SK-N-SH treated with all-trans-retinoic acid at 6 μM for 48 hours (cell line): ENCODE results near the gene MMP14.

ENCODE experiments used
- ARNTL ChIP-seq: fragments of 450-650 bp; formaldehyde crosslinking; IDR thresholded peaks from 2 replicates; pipeline ENCODE4 v1.5.0; 2020; ENCODE audit warnings: low read depth, mild to moderate bottlenecking, moderate library complexity, borderline replicate concordance
- BACH2 ChIP-seq: fragments of 250-450 bp; sonication (Bioruptor Pico); IDR thresholded peaks from 2 replicates; pipeline ENCODE4 v1.9.0; 2021; ENCODE audit warnings: mild to moderate bottlenecking, borderline replicate concordance
- ESRRG ChIP-seq: fragments of 250-450 bp; sonication (Bioruptor Pico); IDR thresholded peaks from 2 replicates; pipeline ENCODE4 v1.6.1; 2021; ENCODE audit warnings: mild to moderate bottlenecking
- ISL1 ChIP-seq: fragments of 250-450 bp; sonication (Bioruptor Pico); IDR thresholded peaks from 2 replicates; pipeline ENCODE4 v2.1.2; 2022; ENCODE audit warnings: mild to moderate bottlenecking, moderate library complexity
- OSR1 ChIP-seq: fragments of 250-450 bp; sonication (Bioruptor Pico); IDR thresholded peaks from 2 replicates; pipeline ENCODE4 v1.8.0; 2022; ENCODE audit warnings: moderate library complexity, mild to moderate bottlenecking, inconsistent platforms
- RARB ChIP-seq: fragments of 250-450 bp; sonication (Bioruptor Pico); IDR thresholded peaks from 2 replicates; pipeline ENCODE4 v1.8.0; 2021; ENCODE audit warnings: mild to moderate bottlenecking, moderate library complexity
- SNAI2 ChIP-seq: fragments of 250-450 bp; sonication (Bioruptor Pico); IDR thresholded peaks from 2 replicates; pipeline ENCODE4 v1.5.0; 2020; ENCODE audit warnings: mild to moderate bottlenecking, moderate library complexity
- ZFP3 ChIP-seq: fragments of 250-450 bp; sonication (Bioruptor Pico); IDR thresholded peaks from 2 replicates; pipeline ENCODE4 v1.5.0; 2020; ENCODE audit warnings: mild to moderate bottlenecking, moderate library complexity
- TF ChIP-seq, protein P1 (sequence below): fragments of 250-450 bp; sonication (Bioruptor Pico); IDR thresholded peaks from 2 replicates; pipeline ENCODE4 v1.5.1; 2021; ENCODE audit warnings: mild to moderate bottlenecking, moderate library complexity
- TF ChIP-seq, protein P2 (sequence below): fragments of 250-450 bp; sonication (Bioruptor Pico); IDR thresholded peaks from 2 replicates; pipeline ENCODE4 v1.8.0; 2020; ENCODE audit warnings: mild to moderate bottlenecking, moderate library complexity, borderline replicate concordance
- TF ChIP-seq, protein P3 (sequence below): fragments of 250-450 bp; sonication (Bioruptor Pico); IDR thresholded peaks from 2 replicates; pipeline ENCODE4 v1.8.0; 2021; ENCODE audit warnings: low read depth, mild to moderate bottlenecking, moderate library complexity, borderline replicate concordance

DNA sequence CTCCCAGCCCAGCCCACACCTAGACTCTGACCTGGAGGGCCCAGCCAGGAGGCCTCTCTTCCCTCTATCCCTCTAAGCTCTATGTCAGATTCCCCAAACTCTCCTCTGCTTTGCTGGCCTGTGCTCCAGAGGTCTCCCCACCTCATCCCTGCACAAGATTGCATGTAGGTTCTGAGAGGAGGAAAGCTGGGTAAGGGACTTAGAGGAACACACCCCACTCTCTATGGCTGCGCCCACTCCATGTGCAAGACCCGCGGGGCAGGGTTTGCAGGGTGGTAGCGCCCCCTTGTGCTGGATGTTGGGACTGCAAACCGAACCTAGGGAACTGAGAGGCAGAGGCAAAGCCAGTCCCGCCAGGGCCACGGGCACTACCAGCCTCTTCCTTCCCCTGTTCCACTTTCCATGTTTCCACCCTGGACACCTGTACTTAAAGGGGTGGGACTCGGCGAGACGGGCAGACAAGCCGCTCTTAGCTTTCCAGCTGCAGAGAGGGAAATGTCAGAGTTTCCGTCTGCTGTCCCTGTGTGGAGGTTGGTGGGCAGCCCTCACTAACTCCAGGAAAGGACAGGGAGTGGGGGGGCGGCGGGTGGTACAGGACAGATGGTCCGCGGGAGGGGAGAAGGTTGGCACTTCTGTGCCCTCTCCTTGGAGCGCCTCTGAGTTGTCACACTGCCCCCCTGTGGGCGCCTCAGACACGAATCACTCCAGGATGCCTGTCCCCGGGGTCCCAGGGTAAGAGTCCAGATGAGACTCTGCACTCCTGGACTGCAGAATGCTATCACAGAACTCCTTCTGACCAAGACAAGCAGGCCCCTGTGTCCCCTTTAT is 16.8 kb downstream of the MMP14 start:
- TF ChIP-seq ISL1 (CRISPR knock-in tag) (no peak), RARB (CRISPR knock-in tag) (no peak), BACH2 (CRISPR knock-in tag) (no peak), ARNTL (CRISPR knock-in tag) (no peak), ZFP3 (no peak), SNAI2 (CRISPR knock-in tag) (no peak), OSR1 (CRISPR knock-in tag) (no peak), ESRRG (no peak)
- TF ChIP-seq, protein P1, sequence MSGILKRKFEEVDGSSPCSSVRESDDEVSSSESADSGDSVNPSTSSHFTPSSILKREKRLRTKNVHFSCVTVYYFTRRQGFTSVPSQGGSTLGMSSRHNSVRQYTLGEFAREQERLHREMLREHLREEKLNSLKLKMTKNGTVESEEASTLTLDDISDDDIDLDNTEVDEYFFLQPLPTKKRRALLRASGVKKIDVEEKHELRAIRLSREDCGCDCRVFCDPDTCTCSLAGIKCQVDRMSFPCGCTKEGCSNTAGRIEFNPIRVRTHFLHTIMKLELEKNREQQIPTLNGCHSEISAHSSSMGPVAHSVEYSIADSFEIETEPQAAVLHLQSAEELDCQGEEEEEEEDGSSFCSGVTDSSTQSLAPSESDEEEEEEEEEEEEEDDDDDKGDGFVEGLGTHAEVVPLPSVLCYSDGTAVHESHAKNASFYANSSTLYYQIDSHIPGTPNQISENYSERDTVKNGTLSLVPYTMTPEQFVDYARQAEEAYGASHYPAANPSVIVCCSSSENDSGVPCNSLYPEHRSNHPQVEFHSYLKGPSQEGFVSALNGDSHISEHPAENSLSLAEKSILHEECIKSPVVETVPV, result no peak
- TF ChIP-seq, protein P2, sequence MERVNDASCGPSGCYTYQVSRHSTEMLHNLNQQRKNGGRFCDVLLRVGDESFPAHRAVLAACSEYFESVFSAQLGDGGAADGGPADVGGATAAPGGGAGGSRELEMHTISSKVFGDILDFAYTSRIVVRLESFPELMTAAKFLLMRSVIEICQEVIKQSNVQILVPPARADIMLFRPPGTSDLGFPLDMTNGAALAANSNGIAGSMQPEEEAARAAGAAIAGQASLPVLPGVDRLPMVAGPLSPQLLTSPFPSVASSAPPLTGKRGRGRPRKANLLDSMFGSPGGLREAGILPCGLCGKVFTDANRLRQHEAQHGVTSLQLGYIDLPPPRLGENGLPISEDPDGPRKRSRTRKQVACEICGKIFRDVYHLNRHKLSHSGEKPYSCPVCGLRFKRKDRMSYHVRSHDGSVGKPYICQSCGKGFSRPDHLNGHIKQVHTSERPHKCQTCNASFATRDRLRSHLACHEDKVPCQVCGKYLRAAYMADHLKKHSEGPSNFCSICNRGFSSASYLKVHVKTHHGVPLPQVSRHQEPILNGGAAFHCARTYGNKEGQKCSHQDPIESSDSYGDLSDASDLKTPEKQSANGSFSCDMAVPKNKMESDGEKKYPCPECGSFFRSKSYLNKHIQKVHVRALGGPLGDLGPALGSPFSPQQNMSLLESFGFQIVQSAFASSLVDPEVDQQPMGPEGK (CRISPR knock-in tag), result no peak
- TF ChIP-seq, protein P3, sequence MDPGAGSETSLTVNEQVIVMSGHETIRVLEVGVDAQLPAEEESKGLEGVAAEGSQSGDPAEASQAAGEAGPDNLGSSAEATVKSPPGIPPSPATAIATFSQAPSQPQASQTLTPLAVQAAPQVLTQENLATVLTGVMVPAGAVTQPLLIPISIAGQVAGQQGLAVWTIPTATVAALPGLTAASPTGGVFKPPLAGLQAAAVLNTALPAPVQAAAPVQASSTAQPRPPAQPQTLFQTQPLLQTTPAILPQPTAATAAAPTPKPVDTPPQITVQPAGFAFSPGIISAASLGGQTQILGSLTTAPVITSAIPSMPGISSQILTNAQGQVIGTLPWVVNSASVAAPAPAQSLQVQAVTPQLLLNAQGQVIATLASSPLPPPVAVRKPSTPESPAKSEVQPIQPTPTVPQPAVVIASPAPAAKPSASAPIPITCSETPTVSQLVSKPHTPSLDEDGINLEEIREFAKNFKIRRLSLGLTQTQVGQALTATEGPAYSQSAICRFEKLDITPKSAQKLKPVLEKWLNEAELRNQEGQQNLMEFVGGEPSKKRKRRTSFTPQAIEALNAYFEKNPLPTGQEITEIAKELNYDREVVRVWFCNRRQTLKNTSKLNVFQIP (CRISPR knock-in tag), result no peak
